Breast epithelium (tissue), 4 donors: Measurements from ENCODE around the gene DBR1. TPM values are rescaled to one million over a fixed set of nuclear protein-coding genes. Genes with fewer than 3 reads are reported as not detected.

Experiments used
- DNase-seq, 2 donors: peaks; one replicate each; pipeline ENCODE4 v3.0.0-alpha.2; 2019; ENCODE audit warnings: low spot score in 2 of 2
- H3K27ac ChIP-seq, 2 donors: fragments of 200-600 bp; sonication (generic) in 1 of 2; one replicate each; pipeline ENCODE4 v1.5.1; 2016 to 2019; ENCODE audit warnings: mild to moderate bottlenecking in 1 of 2
- H3K27me3 ChIP-seq, 2 donors: fragments of 200-600 bp; sonication (generic) in 1 of 2; one replicate each; pipeline versions ENCODE4 v1.5.1 to v1.6.0; 2017 to 2019; ENCODE audit warnings: control low read depth in 1 of 2, mild to moderate bottlenecking in 1 of 2
- H3K36me3 ChIP-seq: fragments of 200-600 bp; one replicate; pipeline ENCODE4 v1.5.1; 2019
- H3K4me1 ChIP-seq, 2 donors: fragments of 200-600 bp; sonication (generic); one replicate each; pipeline ENCODE4 v1.5.1; 2016 to 2019; ENCODE audit warnings: control low read depth in 1 of 2
- H3K4me3 ChIP-seq, 3 donors: fragments of 200-600 bp; sonication (generic); 1 replicate in 2 of 3; 2 replicates in 1 of 3; pipeline ENCODE4 v1.5.1; 2016 to 2019; ENCODE audit warnings: mild to moderate bottlenecking in 3 of 3, moderate library complexity in 2 of 3
- H3K9me3 ChIP-seq, 2 donors: fragments of 200-600 bp; sonication (generic) in 1 of 2; one replicate each; pipeline ENCODE4 v1.5.1; 2016 to 2019; ENCODE audit warnings: control low read depth in 1 of 2
- CTCF ChIP-seq, 3 donors: fragments of 450-650 bp; IDR thresholded peaks; one replicate each; pipeline ENCODE4 v1.5.1; 2016 to 2017; ENCODE audit warnings: antibody characterized with exemption in 3 of 3, mild to moderate bottlenecking in 3 of 3, moderate library complexity in 3 of 3
- POLR2A ChIP-seq: fragments of 450-650 bp; IDR thresholded peaks from one replicate; pipeline ENCODE4 v1.6.1; 2016; ENCODE audit warnings: antibody characterized with exemption, mild to moderate bottlenecking, moderate library complexity
- POLR2AphosphoS5 ChIP-seq, 3 donors: sonication (generic); formaldehyde crosslinking; IDR thresholded peaks; one replicate each; pipeline ENCODE4 v1.6.1; 2017; ENCODE audit warnings: antibody characterized with exemption in 3 of 3
- intact Hi-C: fragments of 100-400 bp; cut with DNase I; formaldehyde crosslinking; loops from one replicate; pipeline ENCODE4 v1.15.1; 2023; ENCODE audit warnings: low total_unique reads
- total RNA-seq, 3 donors: library from RNA; depleted of rRNA; stranded (reverse); fragments of >200 nt; gene quantifications; one replicate each; pipeline ENCODE4 v1.1.0, GENCODE V29; 2016

DBR1 gene
- total RNA-seq, 3 donors from 2014 or later, result 9.9 to 20.5 (median 13.1) TPM

- no peaks in the 10 kb centered on the region for H3K27me3 ChIP-seq
- no peak overlapping the region for H3K27ac ChIP-seq
- intact Hi-C loops, result no loop called here
- no peaks in the 10 kb centered on the region for H3K9me3 ChIP-seq
- H3K4me1 ChIP-seq, result no peaks in the 10 kb centered on the region
- TF ChIP-seq POLR2A, result no peak
- TF ChIP-seq POLR2AphosphoS5 (IDR thresholded peaks at IDR 0.05), result no peak
- no peak for TF ChIP-seq CTCF (IDR thresholded peaks at IDR 0.05)
- H3K4me3 ChIP-seq, result no peak overlapping the region
- DNase-seq, result no peak
- no peaks in the 10 kb centered on the region for H3K36me3 ChIP-seq
Observed at GRCh38 chr3:138219255-138219654, 44.5 kb upstream of the DBR1 start.

GRCh38 chr3:138213398-138214085, 38.8 kb upstream of the DBR1 start:
- DNase-seq, result no peak
- H3K9me3 ChIP-seq, result no peaks in the 10 kb centered on the region
- no peak overlapping the region for H3K27ac ChIP-seq
- H3K27me3 ChIP-seq, result no peaks in the 10 kb centered on the region
- intact Hi-C loops, result no loop called here
- no peak overlapping the region for H3K4me3 ChIP-seq
- no peaks in the 10 kb centered on the region for H3K4me1 ChIP-seq
- TF ChIP-seq POLR2AphosphoS5 (IDR thresholded peaks at IDR 0.05), result no peak
- no peak for TF ChIP-seq CTCF (IDR thresholded peaks at IDR 0.05)
- no peak for TF ChIP-seq POLR2A
- H3K36me3 ChIP-seq, result no peaks in the 10 kb centered on the region

GRCh38 chr3:138210528-138210927, 35.8 kb upstream of the DBR1 start:
- intact Hi-C loops, result no loop called here
- Histone ChIP-seq H3K27me3 (no peaks in the 10 kb centered on the region), H3K9me3 (no peaks in the 10 kb centered on the region), H3K36me3 (no peaks in the 10 kb centered on the region), H3K27ac (no peak overlapping the region), H3K4me1 (no peaks in the 10 kb centered on the region), H3K4me3 (no peak overlapping the region)
- no peak for DNase-seq
- TF ChIP-seq CTCF (IDR thresholded peaks at IDR 0.05), result no peak
- no peak for TF ChIP-seq POLR2A
- TF ChIP-seq POLR2AphosphoS5 (IDR thresholded peaks at IDR 0.05), result no peak

GRCh38 chr3:138206196-138206595, 31.5 kb upstream of the DBR1 start:
- intact Hi-C loops, result no loop called here
- TF ChIP-seq CTCF (IDR thresholded peaks at IDR 0.05) (no peak), POLR2AphosphoS5 (IDR thresholded peaks at IDR 0.05) (no peak), POLR2A (no peak)
- DNase-seq, result no peak
- no peaks in the 10 kb centered on the region for H3K9me3 ChIP-seq
- H3K4me1 ChIP-seq, result no peaks in the 10 kb centered on the region
- no peak overlapping the region for H3K4me3 ChIP-seq
- H3K27ac ChIP-seq, result no peak overlapping the region
- H3K36me3 ChIP-seq, result no peaks in the 10 kb centered on the region
- no peaks in the 10 kb centered on the region for H3K27me3 ChIP-seq

- no peaks in the 10 kb centered on the region for H3K4me1 ChIP-seq
- DNase-seq, result no peak
- no peak overlapping the region for H3K27ac ChIP-seq
- no peaks in the 10 kb centered on the region for H3K27me3 ChIP-seq
- no peaks in the 10 kb centered on the region for H3K9me3 ChIP-seq
- H3K36me3 ChIP-seq, result no peaks in the 10 kb centered on the region
- intact Hi-C loops, result no loop called here
- TF ChIP-seq POLR2A (no peak), POLR2AphosphoS5 (IDR thresholded peaks at IDR 0.05) (no peak), CTCF (IDR thresholded peaks at IDR 0.05) (no peak)
- H3K4me3 ChIP-seq, result no peak overlapping the region
Observed at GRCh38 chr3:138205527-138205926, 30.8 kb upstream of the DBR1 start.
